ENCODE results near the gene CFAP107. TPM values are rescaled to one million over a fixed set of nuclear protein-coding genes. Genes with fewer than 3 reads are reported as not detected.

The CFAP107 gene
- total RNA-seq, 1 experiment from 2014 or later = not detected

GRCh38 chr1:12741946-12742345 is 4.1 kb upstream of the CFAP107 start:
- POLR2A ChIA-PET = interaction anchor here (0.6 kb wide), 1 partner anchor 110 kb away, joined by 3 read pairs; no protein-coding TSS in a partner anchor
- Mint-ChIP-seq H3K4me3 (no peak overlapping the region), H3K27ac (no peak overlapping the region), H3K27me3 (ENCODE audit: low read depth) (no peaks in the 10 kb centered on the region), H3K9me3 (peaks cover 4% of the 10 kb centered on the region), H3K36me3 (no peaks in the 10 kb centered on the region), H3K4me1 (peaks cover 5% of the 10 kb centered on the region; the same call in 1 of the 2 replicates)
- ATAC-seq (no peak), DNase-seq (ENCODE audit: low spot score) (no peak)
- no peak for TF ChIP-seq GRHL2 (CRISPR knock-in tag; IDR thresholded peaks at IDR 0.05; ENCODE audit: insufficient replicate concordance, severe bottlenecking)
- TF ChIP-seq MXD4 (CRISPR knock-in tag; IDR thresholded peaks at IDR 0.05; ENCODE audit: borderline replicate concordance) = no peak
- TF ChIP-seq ETV6 (CRISPR knock-in tag; IDR thresholded peaks at IDR 0.05) = no peak
- TF ChIP-seq ATF1 (CRISPR knock-in tag; IDR thresholded peaks at IDR 0.05) = no peak
- TF ChIP-seq ATF6 (CRISPR knock-in tag; IDR thresholded peaks at IDR 0.05) = no peak
- TF ChIP-seq ZSCAN18 (CRISPR knock-in tag; IDR thresholded peaks at IDR 0.05) = no peak
- CTCF ChIA-PET = interaction anchor here (1.0 kb wide), 1 partner anchor 24 kb away, joined by 4 read pairs; no protein-coding TSS in a partner anchor

- ATAC-seq = no peak
- 0 out of 2 replicates have a peak, but pooled peaks cover 8% of the 10 kb centered on the region for H3K36me3 Mint-ChIP-seq
Observed at GRCh38 chr1:12745126-12745991, 641 bp upstream of the CFAP107 start.

More at GRCh38 chr1:12745126-12745991, 641 bp upstream of the CFAP107 start:
- Mint-ChIP-seq H3K9me3 (peaks cover 12% of the 10 kb centered on the region), H3K27ac (no peak overlapping the region), H3K27me3 (ENCODE audit: low read depth) (no peaks in the 10 kb centered on the region; the same call in 1 of the 2 replicates), H3K4me1 (peaks cover 5% of the 10 kb centered on the region; the same call in 1 of the 2 replicates), H3K4me3 (no peak overlapping the region)
- POLR2A ChIA-PET = interaction anchor here (0.8 kb wide), 1 partner anchor 501 kb away, joined by 4 read pairs; no protein-coding TSS in a partner anchor
- TF ChIP-seq ZNF138 (CRISPR knock-in tag; conservative IDR thresholded peaks at IDR 0.05) = no peak
- TF ChIP-seq ZNF396 (CRISPR knock-in tag; IDR thresholded peaks at IDR 0.05; ENCODE audit: borderline replicate concordance) = no peak
- no peak for TF ChIP-seq SMAD3 (CRISPR knock-in tag; IDR thresholded peaks at IDR 0.05; ENCODE audit: borderline replicate concordance)
- TF ChIP-seq PRRX2 (CRISPR knock-in tag; IDR thresholded peaks at IDR 0.05) = no peak
- TF ChIP-seq RORB (CRISPR knock-in tag; IDR thresholded peaks at IDR 0.05) = no peak
- TF ChIP-seq ZNF425 (CRISPR knock-in tag; conservative IDR thresholded peaks at IDR 0.05) = no peak
- no peak for TF ChIP-seq CTCF (IDR thresholded peaks at IDR 0.05)
- CTCF ChIA-PET = interaction anchor here (1.0 kb wide), 1 partner anchor 17 kb away, joined by 3 read pairs; no protein-coding TSS in a partner anchor
- DNase-seq (ENCODE audit: low spot score) = no peak

Data from WTC11 (cell line).